Smooth muscle cell (in vitro differentiated cells): ENCODE data around the gene SH3BP5L. TPM values are rescaled to one million over a fixed set of nuclear protein-coding genes. Genes with fewer than 3 reads are reported as not detected.

Experiments
- DNase-seq: peaks from one replicate; lab custom pipeline; 2025; ENCODE audit not compliant: unreplicated experiment; lab: John Stamatoyannopoulos, UW
- H2AFZ ChIP-seq: fragments of 200-600 bp; sonication (generic); 2 replicates; pipeline ENCODE4 v1.6.0; 2016; ENCODE audit warnings: antibody characterized with exemption, low read depth, mild to moderate bottlenecking
- H3F3A ChIP-seq: fragments of 200-600 bp; sonication (generic); 2 replicates; pipeline ENCODE4 v1.6.0; 2017; ENCODE audit warnings: antibody characterized with exemption, low read depth
- H3K27ac ChIP-seq: fragments of 200-600 bp; sonication (generic); 2 replicates; pipeline ENCODE4 v1.5.1; 2016; ENCODE audit warnings: low read depth, mild to moderate bottlenecking
- H3K27me3 ChIP-seq: fragments of 200-600 bp; sonication (generic); 2 replicates; pipeline ENCODE4 v1.6.1; 2016; ENCODE audit warnings: low read depth, mild to moderate bottlenecking
- H3K36me3 ChIP-seq: fragments of 200-600 bp; sonication (generic); 2 replicates; pipeline ENCODE4 v1.5.1; 2016; ENCODE audit warnings: low read depth
- H3K4me1 ChIP-seq: fragments of 200-600 bp; sonication (generic); 2 replicates; pipeline ENCODE4 v1.5.1; 2016; ENCODE audit warnings: low read depth
- H3K4me2 ChIP-seq: fragments of 200-600 bp; sonication (generic); 2 replicates; pipeline ENCODE4 v1.6.0; 2016; ENCODE audit warnings: mild to moderate bottlenecking
- H3K4me3 ChIP-seq: fragments of 200-600 bp; sonication (generic); 2 replicates; pipeline ENCODE4 v1.5.1; 2016; ENCODE audit warnings: mild to moderate bottlenecking
- H3K79me2 ChIP-seq: fragments of 200-600 bp; sonication (generic); 2 replicates; pipeline ENCODE4 v1.6.0; 2016; ENCODE audit warnings: low read depth, mild to moderate bottlenecking
- H3K9ac ChIP-seq: fragments of 200-600 bp; sonication (generic); 2 replicates; pipeline ENCODE4 v1.6.0; 2016; ENCODE audit warnings: low read depth
- H3K9me3 ChIP-seq: fragments of 200-600 bp; sonication (generic); replicated peaks from 2 replicates; pipeline ENCODE4 v1.5.1; 2016; ENCODE audit warnings: low read depth
- H4K20me1 ChIP-seq: fragments of 200-600 bp; sonication (generic); 2 replicates; pipeline ENCODE4 v1.6.0; 2016; ENCODE audit warnings: low read depth
- CTCF ChIP-seq: fragments of 200-600 bp; sonication (generic); IDR thresholded peaks from 2 replicates; pipeline ENCODE4 v1.5.1; 2017; ENCODE audit warnings: borderline replicate concordance, mild to moderate bottlenecking, antibody characterized with exemption; ENCODE audit not compliant: insufficient read depth, poor library complexity, severe bottlenecking
- WGBS: methylation state at CpG from one replicate; pipeline ENCODE4 v1.1.7; 2016; ENCODE audit warnings: low lambda C conversion rate; 5-methylcytosine and 5-hydroxymethylcytosine counted together
- polyA plus RNA-seq: library from polyadenylated mRNA; unstranded; fragments of >200 nt; fragmentation: Nextera tagmentation; extraction: Ambion mirVana; gene quantifications from 2 replicates; pipeline ENCODE4 v1.2.1, GENCODE V29; 2016
- total RNA-seq: library from RNA; depleted of rRNA; stranded (reverse); fragments of >200 nt; gene quantifications from 2 replicates; pipeline ENCODE4 v1.2.3, GENCODE V29; 2014

Gene SH3BP5L
- 14.7 and 18.6 TPM in 2 replicates for total RNA-seq
- polyA plus RNA-seq, result 5.5 and 7.4 TPM in 2 replicates

GRCh38 chr1:248825909-248826760 is at the start of gene SH3BP5L:
Gene SH3BP5L, minus strand, starts transcription at chr1:248825915. Its CDS starts 980 bp downstream, at chr1:248824935.
- peaks cover 19% of the 10 kb centered on the region for H3K4me1 ChIP-seq
- H4K20me1 ChIP-seq, result peaks cover 27% of the 10 kb centered on the region
- H3K27me3 ChIP-seq, result no peaks in the 10 kb centered on the region
- peaks cover 45% of the 10 kb centered on the region for H3K79me2 ChIP-seq
- H3K9ac ChIP-seq, result peak within 1 kb of the TSS; percentile 97
- peaks cover 4% of the 10 kb centered on the region for H3F3A ChIP-seq
- no peaks in the 10 kb centered on the region for H3K9me3 ChIP-seq
- TF ChIP-seq CTCF, result peak; percentile 48
- H3K4me2 ChIP-seq, result peak within 1 kb of the TSS; percentile 86
- under 1% methylated on average over 56 of the region's 56 CpGs for WGBS
- peak within 1 kb of the TSS; percentile 78 for H3K4me3 ChIP-seq
- H3K27ac ChIP-seq, result peak within 1 kb of the TSS; percentile 95
- peak; percentile 63 for DNase-seq
- peak within 1 kb of the TSS; percentile 96 for H2AFZ ChIP-seq
- H3K36me3 ChIP-seq, result no peaks in the 10 kb centered on the region

- Histone ChIP-seq H3F3A (peaks cover 15% of the 10 kb centered on the region), H3K27me3 (no peaks in the 10 kb centered on the region), H3K4me3 (peak overlapping the region; percentile 83), H3K9me3 (no peaks in the 10 kb centered on the region), H2AFZ (no peak overlapping the region), H4K20me1 (no peaks in the 10 kb centered on the region), H3K4me1 (no peaks in the 10 kb centered on the region), H3K9ac (peak overlapping the region; percentile 57), H3K79me2 (no peaks in the 10 kb centered on the region), H3K4me2 (peak overlapping the region; percentile 91), H3K27ac (peak overlapping the region; percentile 93), H3K36me3 (no peaks in the 10 kb centered on the region)
- TF ChIP-seq CTCF, result no peak
- 4% methylated on average over 23 of the region's 23 CpGs for WGBS
- peak; percentile 89 for DNase-seq
Measured at GRCh38 chr1:248873993-248874533, 48.3 kb upstream of the SH3BP5L start.

GRCh38 chr1:248873409-248873992 is 47.8 kb upstream of the SH3BP5L start:
- 2% methylated on average over 41 of the region's 41 CpGs for WGBS
- TF ChIP-seq CTCF, result no peak
- DNase-seq, result peak; percentile 96

More at GRCh38 chr1:248873409-248873992, 47.8 kb upstream of the SH3BP5L start:
- Histone ChIP-seq H3K4me3 (peak overlapping the region; percentile 83), H3K4me1 (no peaks in the 10 kb centered on the region), H3K79me2 (no peaks in the 10 kb centered on the region), H3K36me3 (no peaks in the 10 kb centered on the region), H4K20me1 (no peaks in the 10 kb centered on the region), H3K9me3 (no peaks in the 10 kb centered on the region), H3K9ac (peak overlapping the region; percentile 89), H2AFZ (peak overlapping the region; percentile 92), H3K27ac (peak overlapping the region; percentile 93), H3F3A (peaks cover 15% of the 10 kb centered on the region), H3K27me3 (no peaks in the 10 kb centered on the region), H3K4me2 (peak overlapping the region; percentile 91)
